Astrocyte of the spinal cord (primary cell): Measurements from ENCODE around the gene CHRNG.

Experiments used
- DNase-seq: peaks from one replicate; pipeline ENCODE4 v3.0.0; 2011; ENCODE audit warnings: low read depth, low spot score
- H3K4me3 ChIP-seq: 2 replicates; pipeline ENCODE4 v1.5.1; 2011; ENCODE audit warnings: low read depth, mild to moderate bottlenecking, low read length, moderate library complexity
- CTCF ChIP-seq: IDR thresholded peaks from 2 replicates; pipeline ENCODE4 v1.5.1; 2012; ENCODE audit warnings: low read depth, mild to moderate bottlenecking, low read length, inconsistent platforms
- in situ Hi-C: cut with HindIII; loops from 2 replicates; pipeline ENCODE4 v1.10.0; 2017; ENCODE audit warnings: low sequenced_read_pairs

The CHRNG gene

DNA sequence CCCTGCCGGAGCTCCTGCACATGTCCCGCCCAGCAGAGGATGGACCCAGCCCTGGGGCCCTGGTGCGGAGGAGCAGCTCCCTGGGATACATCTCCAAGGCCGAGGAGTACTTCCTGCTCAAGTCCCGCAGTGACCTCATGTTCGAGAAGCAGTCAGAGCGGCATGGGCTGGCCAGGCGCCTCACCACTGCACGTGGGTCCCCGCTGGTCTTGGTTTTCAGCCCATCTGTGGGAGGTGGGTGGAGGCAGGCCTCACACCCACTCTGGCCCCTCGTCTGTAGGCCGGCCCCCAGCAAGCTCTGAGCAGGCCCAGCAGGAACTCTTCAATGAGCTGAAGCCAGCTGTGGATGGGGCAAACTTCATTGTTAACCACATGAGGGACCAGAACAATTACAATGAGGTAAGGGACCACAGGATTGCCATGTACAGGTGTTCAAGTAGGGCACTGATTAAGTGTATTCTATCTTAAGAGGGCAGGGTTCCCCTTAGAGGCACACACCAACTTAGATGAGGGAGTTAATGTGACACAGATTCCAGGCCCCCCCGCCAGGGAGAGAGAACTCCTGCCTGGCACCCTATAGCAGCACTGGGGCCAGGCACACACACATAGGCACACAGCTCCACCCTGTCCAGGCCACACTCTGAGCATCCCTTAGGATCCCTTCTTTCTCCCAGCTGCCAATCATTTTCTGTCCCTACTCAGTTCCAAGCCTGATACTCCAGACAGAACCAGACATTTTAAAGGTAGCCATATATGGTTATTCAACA, 5.4 kb upstream of the CHRNG start:
- TF ChIP-seq CTCF, result no peak
- peak; percentile 45 for DNase-seq
- H3K4me3 ChIP-seq, result no peak overlapping the region
- in situ Hi-C loops, result no loop called here

- H3K4me3 ChIP-seq, result no peak overlapping the region
- no peak for DNase-seq
- TF ChIP-seq CTCF, result no peak
- in situ Hi-C loops, result no loop called here
These were observed 4.4 kb upstream of the CHRNG start for GRCh38 chr2:232534940-232535651.

DNA sequence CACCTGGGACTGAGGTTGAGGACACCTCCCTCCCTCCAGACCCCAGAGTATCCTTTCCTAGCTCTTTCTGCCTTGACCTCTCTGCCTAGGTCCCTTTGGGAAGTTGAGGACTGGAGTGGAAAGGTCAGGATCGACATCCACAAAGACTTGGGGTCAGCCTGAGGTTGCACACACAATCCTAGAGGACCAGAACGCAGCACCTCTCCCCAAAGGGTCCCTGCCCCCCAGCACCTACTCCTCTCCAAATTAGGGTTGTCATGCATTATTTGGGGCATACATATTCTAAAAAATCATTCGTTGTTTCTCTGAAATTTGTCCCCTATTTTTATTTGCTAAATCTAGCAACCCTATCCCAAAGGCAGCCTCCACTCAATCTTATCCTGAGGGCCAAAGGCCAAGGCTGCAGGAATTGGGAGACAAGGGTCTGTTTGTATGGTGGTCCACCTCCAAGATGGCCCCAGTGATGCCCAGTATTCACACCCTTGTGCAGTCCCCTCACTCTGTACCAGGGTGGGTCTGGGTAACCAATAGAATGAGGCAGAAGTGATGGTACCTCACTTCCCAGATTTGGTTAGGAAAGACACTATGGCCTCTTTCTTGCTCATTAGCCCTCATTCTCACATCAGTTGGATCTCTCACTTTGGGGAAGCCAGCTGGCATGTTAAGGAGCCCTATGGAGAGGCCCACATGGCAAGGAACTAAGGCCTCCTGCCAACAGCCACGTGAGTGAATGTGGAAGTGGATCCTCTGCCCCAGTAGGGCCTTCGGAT, 3.5 kb upstream of the CHRNG start:
- no peak for DNase-seq
- in situ Hi-C loops, result no loop called here
- H3K4me3 ChIP-seq, result no peak overlapping the region
- TF ChIP-seq CTCF, result no peak

- H3K4me3 ChIP-seq, result no peak overlapping the region
- TF ChIP-seq CTCF, result peak; percentile 36
- DNase-seq, result no peak
- in situ Hi-C loops, result no loop called here
These were observed 2.4 kb upstream of the CHRNG start for GRCh38 chr2:232537079-232537478.

- H3K4me3 ChIP-seq, result no peak overlapping the region
- no peak for DNase-seq
- in situ Hi-C loops, result no loop called here
- no peak for TF ChIP-seq CTCF
These were observed 2.0 kb upstream of the CHRNG start for GRCh38 chr2:232537499-232537898.

- no peak for DNase-seq
- in situ Hi-C loops, result no loop called here
- TF ChIP-seq CTCF, result no peak
- H3K4me3 ChIP-seq, result no peak overlapping the region
These were observed 821 bp upstream of the CHRNG start for GRCh38 chr2:232538671-232539070.
